ENCODE results near the gene HINT3. TPM values are rescaled to one million over a fixed set of nuclear protein-coding genes. Genes with fewer than 3 reads are reported as not detected.

Gene HINT3
- total RNA-seq, 5 donors from 2014 or later (not counting 1 experiment from before 2014, with no cell fraction given) = 8.5 to 11.7 (median 10.5) TPM

DNA sequence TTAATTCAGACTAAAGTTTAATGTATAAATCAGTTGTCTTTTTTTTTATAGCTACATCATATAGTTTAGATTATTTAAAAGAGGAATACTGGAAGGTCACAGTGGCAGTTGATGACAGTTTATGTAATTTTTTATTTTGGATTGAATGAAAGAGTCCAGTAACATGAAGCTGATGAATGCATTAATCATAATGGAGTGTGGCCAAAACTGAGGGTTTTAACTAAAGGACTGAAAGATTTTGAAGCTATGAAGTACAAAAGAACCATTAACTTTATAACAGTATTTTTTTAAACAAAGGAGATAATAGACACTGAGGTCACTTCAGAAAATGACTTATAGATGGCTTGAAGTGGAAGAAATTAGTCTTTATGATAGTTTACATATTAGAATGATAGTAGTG, 71.0 kb downstream of the HINT3 start:
- POLR2A ChIA-PET = no interaction called here
- no peak for DNase-seq
- peaks cover 0 to 15% (median 0%) of the 10 kb centered on the region in 3 donors for H3K4me1 Mint-ChIP-seq
- no peaks in the 10 kb centered on the region for H3K9me3 ChIP-seq
- H3K27me3 ChIP-seq (replicated peaks in 1 of 2; ENCODE audit: control insufficient read depth in 2 of 2, extremely low read depth in 1 of 2, insufficient read depth in 2 of 2, low read length in 1 of 2) = no peaks in the 10 kb centered on the region
- H3K9me3 Mint-ChIP-seq = no peaks in the 10 kb centered on the region
- peaks cover 55% of the 10 kb centered on the region for H3K36me3 Mint-ChIP-seq
- no peak overlapping the region for H3K4me3 Mint-ChIP-seq
- CTCF ChIA-PET = interaction anchor here in 1 of 2 donors (0.6 to 0.8 kb wide), 2 partner anchors 39 to 710 kb away, joined by 3 read pairs; no protein-coding TSS in a partner anchor
- H3K27me3 Mint-ChIP-seq = no peaks in the 10 kb centered on the region
- H3K27ac ChIP-seq (ENCODE audit: low read length) = no peak overlapping the region
- H3K27ac Mint-ChIP-seq = no peak overlapping the region
- peaks cover 0 to 28% of the 10 kb centered on the region in 2 donors for H3K36me3 ChIP-seq (ENCODE audit: control insufficient read depth in 2 of 2, extremely low read depth in 1 of 2, insufficient read depth in 1 of 2, low read length in 1 of 2)
- no peaks in the 10 kb centered on the region for H3K4me1 ChIP-seq (ENCODE audit: control insufficient read depth in 1 of 2, extremely low read depth in 1 of 2, insufficient read depth in 2 of 2, low read length in 2 of 2)
- ATAC-seq (replicated peaks in 1 of 4) = no peak
- H3K4me3 ChIP-seq (ENCODE audit: control insufficient read depth in 1 of 2, extremely low read depth in 1 of 2, low read length in 1 of 2) = no peak overlapping the region

Other genes starting within 250 kb of the HINT3 start
- under 1 TPM in 4 of 5 donors, not detected in 1; 0.16 to 0.32 (median 0.24) TPM for gene HEY2, start 207.1 kb upstream of the HINT3 start, total RNA-seq
- 10 to 100 TPM; 40.3 to 51.6 (median 46.4) TPM for gene NCOA7, start 165.8 kb upstream of the HINT3 start, total RNA-seq
- gene TRMT11, start 29.8 kb downstream of the HINT3 start, total RNA-seq = 10 to 100 TPM; 14.2 to 30.3 (median 21.6) TPM